ENCODE results near the gene MOCS2. TPM values are rescaled to one million over a fixed set of nuclear protein-coding genes. Genes with fewer than 3 reads are reported as not detected.

MOCS2 gene
- total RNA-seq, 1 donor from 2014 or later: 28.8 TPM

DNA sequence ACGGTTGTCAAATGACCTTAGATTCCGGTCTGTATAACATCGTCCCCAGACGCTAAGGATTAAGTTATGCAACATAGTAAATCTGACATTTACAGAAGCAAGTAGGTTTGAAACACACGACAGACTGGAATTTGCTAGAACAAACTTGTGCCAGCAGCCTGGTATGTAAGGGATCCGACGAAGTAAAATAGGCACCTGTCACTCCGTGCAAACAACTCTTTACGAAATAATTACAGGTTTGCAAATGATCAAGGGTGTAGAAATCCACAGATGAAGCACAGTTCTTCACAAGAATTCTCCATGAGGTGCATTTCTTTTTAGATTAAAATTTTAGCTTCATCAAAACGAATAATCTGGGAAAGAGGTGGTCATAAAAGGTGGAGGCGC, 508 bp downstream of the MOCS2 start:
- H3K27me3 Mint-ChIP-seq (ENCODE audit: low read depth): no peaks in the 10 kb centered on the region
- no peak overlapping the region for H3K27ac Mint-ChIP-seq (ENCODE audit: unreplicated experiment)
- H3K36me3 Mint-ChIP-seq (ENCODE audit: low read depth): peaks cover 8% of the 10 kb centered on the region
- H3K4me3 Mint-ChIP-seq: peak overlapping the region; percentile 96
- TF ChIP-seq, protein P1, sequence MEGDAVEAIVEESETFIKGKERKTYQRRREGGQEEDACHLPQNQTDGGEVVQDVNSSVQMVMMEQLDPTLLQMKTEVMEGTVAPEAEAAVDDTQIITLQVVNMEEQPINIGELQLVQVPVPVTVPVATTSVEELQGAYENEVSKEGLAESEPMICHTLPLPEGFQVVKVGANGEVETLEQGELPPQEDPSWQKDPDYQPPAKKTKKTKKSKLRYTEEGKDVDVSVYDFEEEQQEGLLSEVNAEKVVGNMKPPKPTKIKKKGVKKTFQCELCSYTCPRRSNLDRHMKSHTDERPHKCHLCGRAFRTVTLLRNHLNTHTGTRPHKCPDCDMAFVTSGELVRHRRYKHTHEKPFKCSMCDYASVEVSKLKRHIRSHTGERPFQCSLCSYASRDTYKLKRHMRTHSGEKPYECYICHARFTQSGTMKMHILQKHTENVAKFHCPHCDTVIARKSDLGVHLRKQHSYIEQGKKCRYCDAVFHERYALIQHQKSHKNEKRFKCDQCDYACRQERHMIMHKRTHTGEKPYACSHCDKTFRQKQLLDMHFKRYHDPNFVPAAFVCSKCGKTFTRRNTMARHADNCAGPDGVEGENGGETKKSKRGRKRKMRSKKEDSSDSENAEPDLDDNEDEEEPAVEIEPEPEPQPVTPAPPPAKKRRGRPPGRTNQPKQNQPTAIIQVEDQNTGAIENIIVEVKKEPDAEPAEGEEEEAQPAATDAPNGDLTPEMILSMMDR (conservative IDR thresholded peaks at IDR 0.05): no peak
- H3K4me1 Mint-ChIP-seq: peaks cover 34% of the 10 kb centered on the region
- DNase-seq (ENCODE audit: low read depth, low spot score): no peak
- no peaks in the 10 kb centered on the region for H3K9me3 Mint-ChIP-seq

DNA sequence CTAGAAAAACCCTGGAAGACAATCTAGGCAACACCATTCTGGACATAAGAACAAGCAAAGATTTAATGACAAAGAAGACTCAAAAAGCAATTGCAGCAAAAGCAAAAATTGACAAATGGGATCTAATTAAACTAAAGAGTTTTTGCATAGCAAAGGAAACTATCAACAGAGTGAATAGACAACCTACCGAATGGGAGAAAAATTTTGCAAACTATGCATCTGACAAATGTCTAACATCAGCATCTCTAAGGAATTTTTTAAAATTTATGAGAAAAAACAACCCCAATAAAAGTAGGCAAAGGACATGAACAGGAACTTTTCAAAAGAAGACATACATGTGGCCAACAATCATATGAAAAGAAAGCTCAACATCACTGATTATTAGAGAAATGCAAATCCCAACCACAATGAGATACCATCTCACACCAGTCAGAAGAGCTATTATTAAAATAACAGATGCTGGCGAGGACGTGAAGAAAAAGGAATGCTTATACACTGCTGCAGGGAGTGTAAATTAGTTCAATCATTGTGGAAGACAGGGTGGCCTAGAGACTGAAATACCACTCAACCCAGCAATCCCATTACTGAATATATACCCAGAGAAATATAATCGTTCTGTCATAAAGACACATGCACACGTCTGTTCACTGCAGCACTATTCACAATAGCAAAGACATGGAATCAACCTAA, 3.8 kb downstream of the MOCS2 start:
- Mint-ChIP-seq H3K4me3 (peak overlapping the region; percentile 47), H3K4me1 (peaks cover 29% of the 10 kb centered on the region), H3K36me3 (ENCODE audit: low read depth) (peaks cover 11% of the 10 kb centered on the region), H3K9me3 (no peaks in the 10 kb centered on the region), H3K27me3 (ENCODE audit: low read depth) (no peaks in the 10 kb centered on the region), H3K27ac (ENCODE audit: unreplicated experiment) (no peak overlapping the region)
- no peak for DNase-seq (ENCODE audit: low read depth, low spot score)
- TF ChIP-seq, protein P1 (conservative IDR thresholded peaks at IDR 0.05): no peak

DNA sequence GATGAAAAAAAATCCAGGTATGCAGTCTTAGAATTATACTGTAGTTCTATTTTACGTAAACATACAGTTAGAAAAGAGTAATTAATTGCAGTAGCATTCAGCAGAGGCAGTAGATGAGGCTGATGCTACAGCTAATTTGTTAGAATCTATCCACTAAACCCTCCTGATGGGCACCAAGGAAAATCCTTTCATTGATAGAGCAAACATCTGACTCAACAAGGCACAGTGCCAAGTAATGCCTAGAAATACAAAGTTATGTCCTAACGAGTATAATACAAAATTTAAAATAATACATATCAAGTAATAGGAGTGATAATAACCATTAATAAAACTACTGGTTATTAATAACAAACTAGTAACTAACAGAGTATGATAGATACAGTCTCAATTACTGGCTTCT, 9.0 kb downstream of the MOCS2 start:
- H3K4me3 Mint-ChIP-seq: no peak overlapping the region
- no peak for DNase-seq (ENCODE audit: low read depth, low spot score)
- no peaks in the 10 kb centered on the region for H3K27me3 Mint-ChIP-seq (ENCODE audit: low read depth)
- H3K4me1 Mint-ChIP-seq: no peaks in the 10 kb centered on the region
- TF ChIP-seq, protein P1 (conservative IDR thresholded peaks at IDR 0.05): no peak
- H3K36me3 Mint-ChIP-seq (ENCODE audit: low read depth): peaks cover 3% of the 10 kb centered on the region
- no peaks in the 10 kb centered on the region for H3K9me3 Mint-ChIP-seq
- H3K27ac Mint-ChIP-seq (ENCODE audit: unreplicated experiment): no peak overlapping the region

DNA sequence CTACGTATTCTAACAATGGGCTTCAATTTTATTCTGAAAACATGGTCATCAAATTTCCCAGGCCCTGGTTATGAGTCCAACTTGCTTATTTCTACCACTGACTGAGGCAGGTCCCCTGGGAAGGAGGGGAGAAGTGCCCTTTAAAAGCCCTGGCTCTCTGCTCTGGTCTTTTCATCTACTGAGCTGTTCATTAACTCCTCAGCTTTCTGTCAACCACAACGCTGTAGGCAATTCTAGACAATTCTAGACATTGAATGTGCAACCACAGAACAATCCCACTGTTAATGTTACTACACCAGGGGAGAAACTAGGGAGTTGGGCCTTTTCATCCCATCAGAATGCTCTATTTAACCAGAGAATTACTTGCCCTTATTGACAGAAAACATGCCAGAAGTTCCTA, 10.0 kb downstream of the MOCS2 start:
- DNase-seq (ENCODE audit: low read depth, low spot score): no peak
- TF ChIP-seq, protein P1 (conservative IDR thresholded peaks at IDR 0.05): no peak
- H3K27ac Mint-ChIP-seq (ENCODE audit: unreplicated experiment): no peak overlapping the region
- H3K9me3 Mint-ChIP-seq: no peaks in the 10 kb centered on the region
- H3K4me3 Mint-ChIP-seq: no peak overlapping the region
- no peaks in the 10 kb centered on the region for H3K4me1 Mint-ChIP-seq
- peaks cover 3% of the 10 kb centered on the region for H3K36me3 Mint-ChIP-seq (ENCODE audit: low read depth)
- H3K27me3 Mint-ChIP-seq (ENCODE audit: low read depth): no peaks in the 10 kb centered on the region

DNA sequence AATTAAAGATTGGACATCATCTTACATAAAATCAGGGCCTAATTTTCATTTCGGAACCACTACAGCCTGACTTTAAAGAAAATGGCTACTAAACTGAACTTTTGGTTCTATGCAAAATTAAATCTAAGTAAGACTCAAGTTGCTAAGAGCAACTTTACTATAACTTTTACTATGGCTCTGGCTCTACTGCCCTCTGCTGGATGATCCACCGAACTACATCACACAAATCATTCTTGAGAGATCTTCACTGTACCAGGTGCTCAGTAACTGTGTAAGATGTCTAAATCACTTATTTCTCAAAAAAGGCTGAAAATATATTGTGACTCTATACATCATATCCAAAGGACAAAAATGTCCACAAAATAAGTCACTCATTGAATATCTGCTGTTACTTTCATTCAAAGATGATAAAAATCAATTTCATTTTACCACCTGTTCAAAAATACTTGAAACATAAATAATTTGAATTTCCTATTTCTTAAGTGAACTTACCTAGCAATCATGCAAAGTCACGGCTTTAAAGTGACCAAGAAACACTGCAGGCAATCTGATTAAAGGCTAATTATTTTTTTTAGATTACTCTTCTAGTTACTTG, 13.5 kb downstream of the MOCS2 start:
- no peaks in the 10 kb centered on the region for H3K36me3 Mint-ChIP-seq (ENCODE audit: low read depth)
- H3K9me3 Mint-ChIP-seq: no peaks in the 10 kb centered on the region
- peak; percentile 63 for DNase-seq (ENCODE audit: low read depth, low spot score)

More for the DNA sequence above, 13.5 kb downstream of the MOCS2 start:
- no peak overlapping the region for H3K4me3 Mint-ChIP-seq
- H3K4me1 Mint-ChIP-seq: no peaks in the 10 kb centered on the region
- H3K27ac Mint-ChIP-seq (ENCODE audit: unreplicated experiment): no peak overlapping the region
- TF ChIP-seq, protein P1 (conservative IDR thresholded peaks at IDR 0.05): peak; percentile 94
- H3K27me3 Mint-ChIP-seq (ENCODE audit: low read depth): no peaks in the 10 kb centered on the region
